IPS DF 6.9 (cell line): ENCODE measurements around the gene ANKIB1.

ENCODE experiments used
- DNase-seq: peaks from one replicate; pipeline ENCODE4 v3.0.0-alpha.2; 2013; ENCODE audit warnings: low read depth, low spot score
- H3K27ac ChIP-seq: one replicate; pipeline ENCODE4 v1.5.1; 2013; ENCODE audit warnings: low read length, control low read depth
- H3K27me3 ChIP-seq: 2 replicates; pipeline ENCODE4 v1.6.1; 2013; ENCODE audit warnings: mild to moderate bottlenecking, low read length; ENCODE audit not compliant: control insufficient read depth, insufficient read depth
- H3K36me3 ChIP-seq: 2 replicates; pipeline ENCODE4 v1.6.1; 2013; ENCODE audit warnings: low read length; ENCODE audit not compliant: control insufficient read depth, insufficient read depth
- H3K4me1 ChIP-seq: 2 replicates; pipeline ENCODE4 v1.6.1; 2013; ENCODE audit warnings: low read length; ENCODE audit not compliant: control insufficient read depth, insufficient read depth
- H3K4me3 ChIP-seq: 2 replicates; pipeline ENCODE4 v1.5.1; 2013; ENCODE audit warnings: mild to moderate bottlenecking, low read length
- H3K9me3 ChIP-seq: 2 replicates; pipeline ENCODE4 v1.6.1; 2013; ENCODE audit warnings: low read length, inconsistent platforms; ENCODE audit not compliant: control insufficient read depth, insufficient read depth
- WGBS: extraction: QIAGEN DNeasy Blood & Tissue Kit; methylation state at CpG from one replicate; pipeline ENCODE4 v1.1.7; 2013; ENCODE audit warnings: mixed read lengths, missing lambda C conversion rate; ENCODE audit not compliant: insufficient read length, insufficient coverage; 5-methylcytosine and 5-hydroxymethylcytosine counted together

The ANKIB1 gene

GRCh38 chr7:92421676-92422435, 176.1 kb downstream of the ANKIB1 start:
- Histone ChIP-seq H3K9me3 (no peaks in the 10 kb centered on the region), H3K27me3 (0 out of 2 replicates have a peak, but pooled peaks cover 2% of the 10 kb centered on the region), H3K27ac (no peak overlapping the region), H3K36me3 (no peaks in the 10 kb centered on the region), H3K4me1 (peaks cover 3% of the 10 kb centered on the region; the same call in 1 of the 2 replicates), H3K4me3 (no peak overlapping the region)
- no peak for DNase-seq
- no CpG with 5 or more reads among the region's 5 CpGs for WGBS

- no peaks in the 10 kb centered on the region for H3K9me3 ChIP-seq
- H3K27me3 ChIP-seq, result 0 out of 2 replicates have a peak, but pooled peaks cover 2% of the 10 kb centered on the region
- no peaks in the 10 kb centered on the region for H3K36me3 ChIP-seq
- peaks cover 3% of the 10 kb centered on the region; the same call in 1 of the 2 replicates for H3K4me1 ChIP-seq
- H3K27ac ChIP-seq, result no peak overlapping the region
- no peak for DNase-seq
- no CpG with 5 or more reads among the region's 6 CpGs for WGBS
- no peak overlapping the region for H3K4me3 ChIP-seq
Measured at GRCh38 chr7:92422926-92423325, 177.2 kb downstream of the ANKIB1 start.

- 0 out of 2 replicates have a peak, but pooled peaks cover 2% of the 10 kb centered on the region for H3K27me3 ChIP-seq
- 100% methylated on average over 3 of the region's 5 CpGs for WGBS
- no peaks in the 10 kb centered on the region for H3K9me3 ChIP-seq
- no peak overlapping the region for H3K4me3 ChIP-seq
- no peak for DNase-seq
- H3K27ac ChIP-seq, result no peak overlapping the region
- H3K4me1 ChIP-seq, result peaks cover 3% of the 10 kb centered on the region; the same call in 1 of the 2 replicates
- no peaks in the 10 kb centered on the region for H3K36me3 ChIP-seq
Measured at GRCh38 chr7:92423710-92424131, 177.9 kb downstream of the ANKIB1 start.

GRCh38 chr7:92425311-92425947, 179.7 kb downstream of the ANKIB1 start:
- Histone ChIP-seq H3K27me3 (0 out of 2 replicates have a peak, but pooled peaks cover 2% of the 10 kb centered on the region), H3K9me3 (no peaks in the 10 kb centered on the region), H3K27ac (no peak overlapping the region), H3K4me1 (peaks cover 3% of the 10 kb centered on the region; the same call in 1 of the 2 replicates), H3K4me3 (no peak overlapping the region), H3K36me3 (no peaks in the 10 kb centered on the region)
- WGBS, result no CpG with 5 or more reads among the region's 20 CpGs
- DNase-seq, result no peak

GRCh38 chr7:92427193-92427592, 181.4 kb downstream of the ANKIB1 start:
- no peaks in the 10 kb centered on the region for H3K9me3 ChIP-seq
- no peaks in the 10 kb centered on the region for H3K36me3 ChIP-seq
- no peak for DNase-seq
- WGBS, result no CpG with 5 or more reads among the region's 3 CpGs
- H3K4me1 ChIP-seq, result peaks cover 3% of the 10 kb centered on the region; the same call in 1 of the 2 replicates
- 0 out of 2 replicates have a peak, but pooled peaks cover 2% of the 10 kb centered on the region for H3K27me3 ChIP-seq
- H3K27ac ChIP-seq, result no peak overlapping the region
- H3K4me3 ChIP-seq, result no peak overlapping the region

- H3K9me3 ChIP-seq, result no peaks in the 10 kb centered on the region
- H3K36me3 ChIP-seq, result no peaks in the 10 kb centered on the region
- no peak for DNase-seq
- no CpG with 5 or more reads among the region's 3 CpGs for WGBS
- H3K27me3 ChIP-seq, result no peaks in the 10 kb centered on the region
- H3K27ac ChIP-seq, result no peak overlapping the region
- H3K4me3 ChIP-seq, result no peak overlapping the region
- H3K4me1 ChIP-seq, result peaks cover 3% of the 10 kb centered on the region; the same call in 1 of the 2 replicates
Measured at GRCh38 chr7:92432299-92432946, 186.6 kb downstream of the ANKIB1 start.

GRCh38 chr7:92433019-92433418, 187.2 kb downstream of the ANKIB1 start:
- Histone ChIP-seq H3K4me3 (no peak overlapping the region), H3K27me3 (no peaks in the 10 kb centered on the region), H3K9me3 (no peaks in the 10 kb centered on the region), H3K4me1 (peaks cover 4% of the 10 kb centered on the region; the same call in 1 of the 2 replicates), H3K36me3 (no peaks in the 10 kb centered on the region), H3K27ac (no peak overlapping the region)
- DNase-seq, result no peak
- WGBS, result no CpG with 5 or more reads among the region's 8 CpGs

GRCh38 chr7:92435542-92435941, 189.8 kb downstream of the ANKIB1 start:
- H3K4me1 ChIP-seq, result peaks cover 4% of the 10 kb centered on the region; the same call in 1 of the 2 replicates
- no peak overlapping the region for H3K4me3 ChIP-seq
- H3K27ac ChIP-seq, result no peak overlapping the region
- no peaks in the 10 kb centered on the region for H3K36me3 ChIP-seq
- no peak for DNase-seq
- no peaks in the 10 kb centered on the region for H3K9me3 ChIP-seq
- no peaks in the 10 kb centered on the region for H3K27me3 ChIP-seq
- WGBS, result no CpG with 5 or more reads among the region's 2 CpGs

- no CpG with 5 or more reads among the region's 7 CpGs for WGBS
- Histone ChIP-seq H3K27ac (no peak overlapping the region), H3K4me3 (no peak overlapping the region), H3K4me1 (peaks cover 4% of the 10 kb centered on the region; the same call in 1 of the 2 replicates), H3K36me3 (no peaks in the 10 kb centered on the region), H3K9me3 (no peaks in the 10 kb centered on the region), H3K27me3 (no peaks in the 10 kb centered on the region)
- DNase-seq, result no peak
Measured at GRCh38 chr7:92436612-92437445, 191.1 kb downstream of the ANKIB1 start.
